Calu3 (cell line): Measurements from ENCODE around the gene ITPR2. TPM values are rescaled to one million over a fixed set of nuclear protein-coding genes. Genes with fewer than 3 reads are reported as not detected.

Source experiments
- BruUV-seq: library from RNA; stranded (reverse); fragments of 400-500 nt; replicated peaks from 2 replicates; lab custom pipeline; 2021; lab: Mats Ljungman, UMichigan
- CTCF ChIA-PET: fragments of 300-600 bp; sonication (Branson Sonifier 250); formaldehyde crosslinking; loops from one replicate; lab custom pipeline; 2022; ENCODE audit warnings: antibody characterized with exemption; lab: Charles Lee
- DNase-seq: peaks from one replicate; pipeline ENCODE4 v3.0.0; 2022
- H3K27ac Mint-ChIP-seq: one replicate; pipeline ENCODE4 v1.8.0; 2022; ENCODE audit warnings: mixed read lengths; ENCODE audit not compliant: unreplicated experiment
- H3K27me3 Mint-ChIP-seq: one replicate; pipeline ENCODE4 v1.8.0; 2022; ENCODE audit warnings: mixed read lengths; ENCODE audit not compliant: unreplicated experiment
- H3K36me3 Mint-ChIP-seq: one replicate; pipeline ENCODE4 v1.8.0; 2022; ENCODE audit warnings: mild to moderate bottlenecking, moderate library complexity, mixed read lengths; ENCODE audit not compliant: insufficient read depth, unreplicated experiment
- H3K4me1 Mint-ChIP-seq: one replicate; pipeline ENCODE4 v1.8.0; 2022; ENCODE audit warnings: mild to moderate bottlenecking, low read depth, mixed read lengths; ENCODE audit not compliant: unreplicated experiment
- H3K4me3 Mint-ChIP-seq: one replicate; pipeline ENCODE4 v1.8.0; 2022; ENCODE audit warnings: mild to moderate bottlenecking, low read depth, moderate library complexity, mixed read lengths; ENCODE audit not compliant: unreplicated experiment
- H3K9me3 Mint-ChIP-seq: one replicate; pipeline ENCODE4 v1.8.0; 2022; ENCODE audit warnings: low read depth, mixed read lengths; ENCODE audit not compliant: unreplicated experiment
- CTCF ChIP-seq: fragments of 200-600 bp; IDR thresholded peaks from one replicate; pipeline ENCODE4 v1.8.0; 2022; ENCODE audit warnings: antibody characterized with exemption; ENCODE audit not compliant: unreplicated experiment
- intact Hi-C: fragments of 100-400 bp; cut with micrococcal nuclease; formaldehyde crosslinking; loops from one replicate; pipeline ENCODE4 v1.10.0; 2022; ENCODE audit not compliant: unreplicated experiment
- total RNA-seq: library from RNA; stranded (reverse); gene quantifications from 2 replicates; pipeline ENCODE4 v1.2.3, GENCODE V29; 2022

Gene ITPR2
- total RNA-seq, 1 experiment from 2014 or later, result 2.5 TPM

- Mint-ChIP-seq H3K4me1 (no peaks in the 10 kb centered on the region), H3K9me3 (no peaks in the 10 kb centered on the region), H3K4me3 (no peak overlapping the region), H3K27ac (no peak overlapping the region), H3K27me3 (peaks cover 20% of the 10 kb centered on the region), H3K36me3 (no peaks in the 10 kb centered on the region)
- CTCF ChIA-PET, result no interaction called here
- TF ChIP-seq CTCF, result no peak
- no TSS peak for BruUV-seq
- intact Hi-C loops, result no loop called here
- no peak for DNase-seq
Measured at GRCh38 chr12:26715232-26715631, 117.8 kb downstream of the ITPR2 start.

GRCh38 chr12:26713885-26714383, 119.1 kb downstream of the ITPR2 start:
- no TSS peak for BruUV-seq

GRCh38 chr12:26712892-26713291, 120.1 kb downstream of the ITPR2 start:
- H3K9me3 Mint-ChIP-seq, result no peaks in the 10 kb centered on the region
- no peak overlapping the region for H3K4me3 Mint-ChIP-seq
- H3K27me3 Mint-ChIP-seq, result peaks cover 20% of the 10 kb centered on the region
- TF ChIP-seq CTCF, result no peak
- no peak overlapping the region for H3K27ac Mint-ChIP-seq
- CTCF ChIA-PET, result no interaction called here
- DNase-seq, result no peak
- intact Hi-C loops, result no loop called here
- no peaks in the 10 kb centered on the region for H3K36me3 Mint-ChIP-seq
- no peaks in the 10 kb centered on the region for H3K4me1 Mint-ChIP-seq
- BruUV-seq, result no TSS peak

More at GRCh38 chr12:26713885-26714383, 119.1 kb downstream of the ITPR2 start:
- no peak for TF ChIP-seq CTCF
- intact Hi-C loops, result no loop called here
- Mint-ChIP-seq H3K4me1 (no peaks in the 10 kb centered on the region), H3K36me3 (no peaks in the 10 kb centered on the region), H3K4me3 (no peak overlapping the region), H3K27me3 (peaks cover 20% of the 10 kb centered on the region), H3K27ac (no peak overlapping the region), H3K9me3 (no peaks in the 10 kb centered on the region)
- DNase-seq, result no peak
- CTCF ChIA-PET, result no interaction called here

GRCh38 chr12:26711569-26711968, 121.4 kb downstream of the ITPR2 start:
- DNase-seq, result no peak
- no peaks in the 10 kb centered on the region for H3K9me3 Mint-ChIP-seq
- peaks cover 20% of the 10 kb centered on the region for H3K27me3 Mint-ChIP-seq
- no peaks in the 10 kb centered on the region for H3K36me3 Mint-ChIP-seq
- no peak overlapping the region for H3K4me3 Mint-ChIP-seq
- CTCF ChIA-PET, result interaction anchor here (0.6 kb wide), 1 partner anchor 30 kb away, joined by 3 read pairs; no protein-coding TSS in a partner anchor
- no peaks in the 10 kb centered on the region for H3K4me1 Mint-ChIP-seq
- no peak overlapping the region for H3K27ac Mint-ChIP-seq
- intact Hi-C loops, result no loop called here
- no peak for TF ChIP-seq CTCF
- BruUV-seq, result no TSS peak
